GM21576 (cell line): Measurements from ENCODE around the gene TTC27.
A peak's percentile ranks its signal among the peaks of the same experiment; 100 is the strongest.
"Not testable (repeated sequence)": the region's sequence is repeated elsewhere in the genome, so short reads cannot be mapped to it uniquely, and the experiment has no call there.

Experiments used
- ATAC-seq: cut with Tn5 transposase; IDR thresholded peaks from one replicate; pipeline ENCODE4 v1.9.1; 2021; ENCODE audit warnings: mild to moderate bottlenecking, moderate library complexity; ENCODE audit not compliant: unreplicated experiment

Gene TTC27

DNA sequence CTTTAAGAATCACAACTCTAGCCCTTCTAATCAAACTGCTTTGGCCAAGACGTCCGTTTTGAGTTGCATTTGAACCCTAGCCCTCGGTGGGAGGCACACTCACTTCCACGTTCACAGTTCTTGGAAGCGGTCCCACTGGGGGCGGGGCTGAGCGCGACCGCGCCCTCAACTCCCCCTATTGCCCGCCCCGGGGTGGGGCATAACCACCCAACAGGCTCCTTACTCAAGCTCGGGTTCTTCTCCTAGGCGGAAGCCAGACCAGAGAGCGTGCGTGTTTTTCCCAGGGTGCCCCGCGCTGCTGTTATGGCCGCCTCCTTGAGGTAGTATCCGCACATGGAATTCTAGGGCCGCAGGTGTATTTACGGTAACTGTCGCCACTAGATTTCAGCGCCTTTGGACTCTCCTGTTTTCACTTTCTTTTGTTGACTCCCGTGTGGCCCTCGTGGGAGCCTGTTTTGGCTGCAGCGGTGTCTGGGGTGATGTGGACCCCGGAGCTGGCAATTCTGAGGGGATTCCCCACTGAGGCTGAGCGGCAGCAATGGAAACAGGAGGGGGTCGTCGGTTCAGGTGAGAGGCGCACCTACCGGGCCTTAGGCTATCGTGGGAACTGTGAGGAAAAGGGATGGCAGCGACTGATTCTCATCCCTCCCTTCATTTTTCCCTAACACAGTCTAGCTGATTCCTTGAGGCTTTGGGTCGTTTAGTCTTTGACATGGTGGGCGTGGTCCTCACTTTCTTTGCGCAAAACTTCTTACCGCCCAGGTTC, at the start of gene TTC27:
TSS of gene TTC27 (plus strand) at position 237 of the 766 bp plus-strand sequence. CDS start at position 480, 243 bp downstream.
- ATAC-seq, result peak; percentile 99

DNA sequence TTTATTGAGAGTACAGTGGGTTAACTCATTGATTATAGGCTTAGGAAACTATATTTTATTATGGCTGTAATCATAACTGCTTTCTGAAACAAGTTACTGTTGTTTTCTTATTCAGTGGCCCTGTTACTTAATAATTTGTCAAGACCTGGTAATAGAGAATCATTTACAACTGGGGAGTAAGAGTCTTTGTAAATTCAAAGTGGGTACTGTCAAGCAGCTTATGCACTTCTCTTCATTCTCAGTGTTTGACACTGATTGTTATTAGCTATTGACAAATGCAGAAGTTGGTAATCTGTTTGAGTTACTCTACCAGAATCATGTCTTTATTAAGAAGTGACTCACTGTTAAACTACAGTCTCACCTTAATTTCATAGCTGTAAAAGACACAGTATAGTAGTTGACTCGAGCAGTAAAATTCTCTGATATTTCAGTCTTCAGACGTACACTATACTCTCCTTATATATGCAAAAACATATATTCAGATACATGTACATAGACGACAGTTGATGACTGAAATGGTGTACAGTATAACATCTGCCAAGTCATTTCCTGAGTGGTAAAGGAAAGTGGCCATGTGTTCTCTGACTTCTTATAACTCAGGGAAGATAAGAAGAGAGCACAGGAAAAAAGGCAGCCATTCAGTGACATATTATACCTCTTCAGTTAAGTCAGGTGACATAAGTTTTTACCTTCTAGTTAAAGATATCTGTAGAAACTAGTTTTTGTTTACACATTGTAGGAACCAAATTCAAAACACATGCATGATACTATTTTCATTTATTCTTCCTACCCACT, 36.0 kb upstream of the TTC27 start:
- peak; percentile 85 for ATAC-seq

DNA sequence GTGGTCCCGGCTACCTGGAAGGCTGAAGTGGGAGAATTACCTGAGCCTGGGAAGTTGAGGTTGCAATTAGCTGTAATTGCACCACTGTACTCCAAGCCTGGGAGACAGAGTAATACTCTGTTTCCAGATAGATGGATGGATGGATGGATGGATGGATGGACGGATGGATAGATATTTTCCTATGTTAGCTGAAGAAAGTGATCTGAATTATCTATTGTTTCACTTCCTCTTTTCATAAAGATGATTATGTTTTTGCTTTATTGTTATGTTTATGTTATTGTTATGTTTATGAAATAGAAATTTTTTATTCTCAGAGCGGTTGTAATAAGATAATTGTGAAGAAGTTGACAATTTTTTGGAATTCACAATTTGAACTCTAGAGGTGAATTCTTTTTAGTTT, 33.3 kb upstream of the TTC27 start:
- no peak for ATAC-seq

DNA sequence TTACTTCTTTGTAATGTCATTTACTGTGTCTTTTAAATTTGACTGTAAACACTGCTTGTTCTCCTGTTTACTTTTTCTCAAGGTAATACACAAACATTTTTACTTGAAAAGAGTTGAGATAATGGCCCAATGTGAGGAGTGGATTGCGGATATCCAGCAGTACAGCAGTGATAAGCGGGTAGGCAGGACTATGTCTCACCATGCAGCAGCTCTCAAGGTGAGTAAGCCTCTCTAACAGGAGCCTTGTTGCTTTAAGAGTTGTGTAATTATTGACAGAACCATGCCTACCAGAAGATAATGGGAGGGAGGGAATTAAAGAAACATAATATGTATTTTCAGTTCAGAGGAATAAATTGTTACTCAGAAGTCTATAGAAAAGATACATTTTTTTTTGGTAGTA, 16.5 kb upstream of the TTC27 start:
- no peak for ATAC-seq

DNA sequence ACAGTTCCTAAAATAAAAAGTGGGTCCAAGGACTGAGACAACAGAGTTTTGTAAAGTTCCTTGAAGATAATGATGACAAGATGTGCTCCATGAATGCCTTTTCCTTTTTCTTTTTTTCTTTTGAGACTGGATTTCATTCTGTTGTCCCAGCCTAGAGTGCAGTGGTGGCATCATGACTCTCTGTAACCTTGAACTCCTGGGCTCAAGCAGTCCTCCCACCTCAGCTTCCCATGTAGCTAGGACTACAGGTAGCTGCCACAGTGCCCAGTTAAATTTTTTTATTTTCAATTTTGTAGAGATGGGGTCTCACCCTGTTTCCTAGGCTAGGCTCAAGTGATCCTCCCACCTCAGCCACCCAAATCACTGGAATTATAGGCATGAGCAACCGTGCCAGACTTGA, 16.1 kb upstream of the TTC27 start:
- ATAC-seq, result no peak

DNA sequence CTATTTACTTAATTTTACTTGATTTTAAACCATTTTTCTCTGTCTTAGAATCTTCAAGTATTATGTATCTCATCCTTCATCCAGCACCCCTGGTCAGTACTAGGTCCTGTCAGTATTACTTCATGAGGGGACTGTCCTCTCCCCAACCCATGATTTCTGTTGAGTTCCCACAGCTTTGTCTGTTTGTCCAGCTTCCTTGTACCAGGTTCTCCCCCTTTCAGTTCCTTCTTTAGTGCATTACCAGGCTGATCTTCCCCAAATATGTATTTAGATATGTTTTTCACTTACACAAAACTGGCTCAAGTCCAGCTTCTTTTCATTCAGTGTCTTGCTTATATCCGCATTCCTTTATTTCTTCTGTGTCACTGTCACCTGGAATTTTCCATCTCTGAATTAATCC, 13.8 kb upstream of the TTC27 start:
- ATAC-seq, result no peak

DNA sequence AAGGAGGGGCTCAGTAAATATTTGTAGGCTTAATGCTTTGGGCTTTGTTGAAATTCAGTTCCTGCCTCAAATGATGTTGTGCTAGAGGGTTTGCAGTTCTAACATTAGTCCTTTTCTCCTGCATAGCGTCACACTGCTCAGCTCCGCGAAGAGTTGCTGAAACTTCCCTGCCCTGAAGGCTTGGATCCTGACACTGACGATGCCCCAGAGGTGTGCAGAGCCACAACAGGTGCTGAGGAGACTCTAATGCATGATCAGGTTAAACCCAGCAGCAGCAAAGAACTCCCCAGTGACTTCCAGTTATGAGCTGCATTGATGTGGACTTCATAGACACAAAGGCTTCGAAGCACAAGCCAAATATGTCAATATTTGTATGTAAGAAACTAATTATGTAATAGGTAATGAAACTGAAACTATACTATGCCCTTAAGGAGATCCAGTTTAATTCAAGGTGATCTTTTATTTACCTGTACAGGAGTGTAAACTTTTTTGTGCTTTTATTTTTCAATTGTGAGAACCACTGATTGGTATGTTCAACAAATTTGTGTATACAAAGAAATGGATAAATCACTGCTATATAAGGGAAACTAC, 10.2 kb upstream of the TTC27 start:
- ATAC-seq, result no peak

DNA sequence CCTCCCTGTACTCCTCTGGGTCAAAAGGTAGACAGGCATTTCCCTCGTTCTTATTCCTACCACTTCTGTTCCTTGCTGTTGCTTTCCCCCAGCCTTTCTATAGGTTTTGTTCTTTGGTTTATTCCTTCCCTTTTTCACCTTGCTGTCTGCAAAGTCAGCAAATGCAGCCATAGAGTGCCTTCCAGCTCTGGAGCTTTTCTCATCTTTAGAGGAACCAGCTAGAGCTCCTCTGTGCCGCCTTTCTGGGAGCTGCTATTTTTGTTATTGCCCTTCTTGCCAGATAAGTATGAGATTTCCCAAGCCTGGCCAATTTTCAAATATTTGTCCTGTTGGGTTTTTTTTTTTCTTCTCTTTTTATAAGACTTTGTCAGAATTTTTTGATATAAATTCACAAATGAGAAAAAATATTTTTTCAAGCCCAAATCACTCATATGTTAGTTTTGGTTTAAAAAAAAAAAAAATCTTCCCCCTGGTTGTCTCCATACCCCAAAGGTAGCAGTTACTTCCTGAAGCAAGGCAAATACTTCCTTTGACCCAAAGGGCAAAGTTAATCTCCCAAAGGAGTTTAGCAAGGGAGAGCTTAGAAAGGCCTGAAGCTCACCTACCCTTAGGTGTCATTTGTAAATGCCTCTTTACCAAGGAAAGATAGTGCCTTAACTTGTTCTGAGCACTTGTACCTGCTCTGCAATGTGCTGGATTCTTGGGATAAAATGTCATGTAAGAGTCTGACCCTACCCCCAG, 5.1 kb upstream of the TTC27 start:
- no peak for ATAC-seq

DNA sequence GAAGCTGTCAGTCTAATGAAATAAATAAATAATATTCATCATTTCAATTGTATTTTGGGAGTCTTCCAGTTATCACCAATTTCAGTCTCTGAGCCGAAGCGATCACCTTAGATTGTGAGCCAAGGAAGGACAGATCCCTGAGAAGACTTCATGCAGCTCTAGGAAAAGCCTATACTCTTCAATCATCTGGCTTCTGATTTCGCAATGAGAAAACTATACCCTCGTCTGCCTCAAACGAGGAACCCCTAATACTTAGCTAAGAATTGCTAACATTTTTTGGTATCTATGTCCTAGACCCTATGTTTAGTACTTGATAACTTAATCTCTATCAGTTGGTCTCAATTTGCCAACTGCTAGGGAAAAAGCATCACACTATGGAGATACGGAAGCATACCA, 4.5 kb upstream of the TTC27 start:
- no peak for ATAC-seq

DNA sequence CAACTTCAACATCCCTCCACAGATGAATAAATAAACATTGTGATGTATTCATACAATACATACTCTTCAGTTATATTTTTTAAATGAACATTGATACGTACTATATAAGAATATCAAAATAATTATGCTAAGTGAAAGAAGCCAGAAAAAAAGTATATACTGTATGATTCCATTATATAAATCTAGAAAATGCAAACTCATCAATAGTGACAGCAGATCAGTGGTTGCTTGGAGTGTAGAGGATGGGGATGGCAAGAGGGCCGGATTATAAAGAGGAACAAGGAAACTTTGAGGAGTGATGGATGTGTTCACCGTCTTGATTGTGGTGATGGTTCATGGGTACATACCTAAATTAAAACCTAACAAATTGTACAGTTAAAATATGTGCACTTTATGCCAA, 3.0 kb upstream of the TTC27 start:
- no peak for ATAC-seq

DNA sequence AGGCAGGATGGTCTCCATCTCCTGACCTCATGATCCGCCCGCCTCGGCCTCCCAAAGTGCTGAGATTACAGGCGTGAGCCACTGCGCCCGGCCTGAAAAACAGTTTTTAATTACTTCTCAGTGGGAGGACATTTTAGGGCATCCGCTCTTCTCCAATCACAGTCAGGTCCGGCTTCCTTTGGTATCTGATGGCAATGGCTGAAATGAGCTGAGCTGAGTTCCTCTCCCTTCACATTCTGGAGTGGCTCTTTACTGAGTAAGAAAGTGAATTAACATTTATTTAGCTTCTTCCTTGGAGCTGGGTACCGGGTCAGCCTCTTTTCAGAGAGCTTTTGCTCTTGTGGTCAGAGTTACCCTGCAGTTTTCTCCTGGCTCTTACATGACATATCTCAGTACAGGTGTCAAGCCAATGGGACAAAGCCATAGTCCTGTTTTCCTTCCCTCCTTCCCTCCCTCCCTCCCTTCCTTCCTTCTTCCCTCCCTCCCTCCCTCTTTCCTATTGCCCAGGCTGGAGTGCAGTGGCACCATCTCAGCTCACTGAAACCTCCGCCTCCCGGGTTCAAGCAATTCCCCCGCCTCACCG, 1.1 kb upstream of the TTC27 start:
- no peak for ATAC-seq

DNA sequence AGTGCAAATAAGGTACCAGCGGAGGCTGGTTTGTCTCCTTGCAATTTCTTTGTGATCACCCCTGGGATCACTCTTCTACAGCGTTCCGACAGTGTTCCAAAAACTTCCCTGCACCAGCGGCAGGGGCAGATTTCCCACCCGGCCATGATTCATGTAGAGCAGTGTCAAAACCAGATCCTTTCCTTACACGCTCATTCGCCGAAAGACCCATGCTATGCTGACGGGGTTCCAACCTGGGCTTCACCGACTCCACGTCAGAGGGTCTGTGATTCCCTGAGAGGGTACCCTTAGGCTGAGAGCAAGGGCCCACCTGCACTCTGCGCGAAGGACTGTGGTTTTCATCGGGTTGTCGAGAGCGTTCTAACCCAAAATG, 423 bp upstream of the TTC27 start:
- peak; percentile 27 for ATAC-seq

DNA sequence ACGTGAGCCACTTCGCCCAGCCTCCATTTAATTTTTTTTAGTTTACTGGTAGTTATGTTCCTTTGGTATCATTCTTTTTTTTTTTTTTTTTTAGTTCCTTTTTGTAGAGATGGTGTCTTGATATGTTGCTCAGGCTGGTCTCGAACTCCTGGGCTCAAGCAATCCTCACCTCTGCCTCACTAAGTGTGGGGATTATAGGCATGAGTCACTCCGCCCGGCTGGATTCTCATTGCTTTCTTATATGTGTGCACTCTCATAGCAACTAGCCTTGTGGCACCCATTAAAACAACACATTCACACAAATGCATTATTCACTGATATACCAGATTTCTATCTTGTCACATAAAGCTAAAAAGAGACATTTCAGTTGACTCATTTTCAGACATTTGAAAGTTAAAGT, 4.2 kb downstream of the TTC27 start:
- no peak for ATAC-seq

DNA sequence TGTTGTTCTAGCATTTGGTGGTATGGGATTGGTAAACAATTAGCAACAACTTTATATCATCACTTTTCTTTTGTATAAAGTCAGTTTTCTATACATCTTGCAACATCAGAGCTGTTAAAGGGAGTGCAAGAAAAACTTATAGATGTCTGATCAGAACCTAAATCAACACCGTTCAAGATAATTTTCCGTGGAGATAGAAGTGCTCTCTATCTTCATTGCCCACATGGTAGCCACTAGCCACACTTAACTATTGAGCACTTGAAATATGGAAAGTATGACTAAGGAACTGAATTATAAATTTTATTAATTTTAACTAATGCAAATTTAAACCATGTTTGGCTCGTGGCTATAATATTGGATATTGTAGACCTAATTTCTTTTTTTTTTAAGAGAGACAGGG, 5.2 kb downstream of the TTC27 start:
- no peak for ATAC-seq

DNA sequence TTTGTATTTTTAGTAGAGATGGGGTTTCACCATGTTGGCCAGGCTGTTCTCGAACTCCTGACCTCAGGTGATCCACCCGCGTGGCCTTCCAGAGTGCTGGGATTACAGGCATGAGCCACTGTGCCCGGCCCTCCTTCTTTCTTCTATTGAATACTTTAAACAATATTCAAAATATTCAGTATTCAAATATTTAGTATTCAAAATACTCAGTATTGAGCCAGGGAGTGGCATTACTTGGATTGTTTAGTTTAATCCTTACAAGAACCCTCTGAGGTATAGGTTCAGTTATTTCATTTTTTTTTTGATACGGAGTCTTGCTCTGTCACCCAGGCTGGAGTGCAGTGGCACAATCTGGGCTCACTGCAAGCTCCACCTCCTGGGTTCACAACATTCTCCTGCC, 10.7 kb downstream of the TTC27 start:
- not testable (repeated sequence) for ATAC-seq

DNA sequence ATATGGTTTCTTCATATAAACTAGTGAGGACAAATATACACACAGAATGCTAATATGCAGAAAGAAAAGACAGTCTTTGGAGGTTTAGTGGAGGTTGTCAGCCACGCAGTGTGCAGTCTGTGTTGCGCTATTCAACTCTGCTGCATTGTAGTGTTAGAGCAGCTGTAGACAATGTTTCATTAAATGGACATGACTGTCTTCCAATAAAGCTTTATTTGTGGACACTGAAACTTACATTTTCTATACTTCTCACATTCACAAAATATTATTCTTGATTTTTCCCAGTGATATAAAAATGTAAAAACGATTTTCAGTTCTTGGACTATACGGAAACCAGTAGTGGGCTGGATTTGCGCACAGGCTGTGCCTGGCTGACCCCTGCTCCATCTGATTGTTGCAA, 13.3 kb downstream of the TTC27 start:
- no peak for ATAC-seq

DNA sequence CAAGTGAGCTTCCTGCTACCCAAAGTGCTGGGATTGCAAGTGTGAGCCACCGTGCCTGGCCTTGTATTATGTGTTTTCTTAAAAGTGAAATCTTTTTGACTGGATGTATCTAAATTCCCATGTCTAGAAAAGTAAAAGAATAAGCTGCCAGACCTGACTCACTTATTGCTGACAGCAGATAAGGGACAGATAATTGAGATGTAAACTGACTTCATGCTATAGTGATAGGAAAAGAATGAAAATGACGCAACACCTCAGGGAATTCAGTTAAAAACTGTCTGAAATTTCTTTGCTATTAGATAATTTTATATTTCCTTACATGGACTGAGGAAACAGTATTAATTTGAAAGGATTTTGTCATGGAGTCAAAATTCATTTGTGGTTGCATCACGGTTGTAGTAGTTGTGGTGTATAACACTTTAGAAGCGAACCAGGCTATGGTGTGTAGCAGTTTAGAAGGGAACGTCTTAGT, 19.4 kb downstream of the TTC27 start:
- ATAC-seq, result no peak

DNA sequence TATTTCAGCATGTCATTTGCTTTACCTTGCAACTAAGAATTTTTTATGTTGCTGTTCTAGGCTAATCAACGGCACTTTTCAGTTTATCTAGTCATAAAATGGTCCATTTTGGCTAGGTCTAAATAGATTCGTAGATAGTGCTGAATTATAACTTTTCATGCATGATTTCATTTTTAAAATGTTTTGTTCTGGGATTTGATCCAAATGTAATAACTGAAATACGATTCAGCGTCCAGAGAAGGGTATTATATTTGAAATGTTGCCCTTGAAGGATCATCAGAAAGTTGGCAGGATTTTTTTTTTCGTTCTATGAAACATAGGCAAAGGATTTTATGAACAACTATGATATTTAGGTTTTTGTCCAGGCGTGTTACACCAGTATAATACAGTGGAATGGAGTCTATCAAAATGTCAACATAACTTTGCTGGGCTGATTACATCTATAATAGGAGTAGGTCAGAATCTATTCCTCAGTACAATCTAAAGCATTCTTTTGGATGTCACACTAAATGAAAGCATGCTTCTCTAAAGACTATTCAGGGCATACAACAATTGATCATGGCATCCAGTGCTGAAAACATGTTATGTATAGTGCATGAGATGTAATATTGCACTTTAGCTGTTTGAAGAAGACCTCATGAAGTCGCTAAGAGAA, 24.8 kb downstream of the TTC27 start:
- ATAC-seq, result no peak

DNA sequence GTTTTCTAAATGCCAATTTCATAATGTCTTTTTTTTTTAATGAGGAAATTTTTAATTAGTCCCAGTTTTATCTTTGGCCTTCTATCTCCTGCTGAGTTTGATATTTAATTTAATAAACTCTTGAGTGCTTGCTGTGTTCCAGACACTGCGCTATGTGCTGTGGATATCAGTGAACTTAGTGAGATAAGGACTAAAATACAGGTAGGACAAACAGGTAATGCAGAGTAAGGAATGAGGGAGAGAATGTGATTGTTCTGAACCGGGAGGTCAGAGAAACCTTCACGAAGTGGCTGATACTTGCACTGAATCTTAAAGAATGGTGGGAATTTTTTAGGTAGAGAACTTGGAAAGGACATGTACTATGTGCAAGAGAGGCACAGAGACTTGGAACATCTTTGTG, 28.2 kb downstream of the TTC27 start:
- ATAC-seq, result no peak

DNA sequence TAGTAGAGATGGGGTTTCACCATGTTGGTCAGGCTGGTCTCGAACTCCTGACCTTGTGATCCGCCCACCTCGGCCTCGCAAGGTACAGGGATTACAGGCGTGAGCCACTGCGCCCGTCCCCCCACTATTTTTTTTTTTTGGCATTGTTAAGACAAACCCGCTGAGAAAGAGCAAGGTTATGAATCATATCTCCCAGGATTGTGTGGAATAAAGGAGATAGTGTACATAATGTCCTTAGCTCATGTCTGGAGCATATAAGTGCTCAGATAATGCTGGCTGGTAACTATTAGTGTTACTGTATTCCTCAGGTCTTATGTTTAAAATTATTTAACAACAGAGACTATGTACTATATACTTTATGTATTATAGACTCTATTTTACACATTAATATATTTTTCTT, 36.0 kb downstream of the TTC27 start:
- no peak for ATAC-seq
